ACC112 (cell line): Measurements from ENCODE around the gene MISP.

Experiments used
- H2AFZ ChIP-seq: fragments of 200-600 bp; sonication (generic); one replicate; pipeline ENCODE4 v1.6.0; 2017; ENCODE audit warnings: antibody characterized with exemption, low read length; ENCODE audit not compliant: unreplicated experiment
- H3K27ac ChIP-seq: fragments of 200-600 bp; sonication (generic); 2 replicates; pipeline ENCODE4 v1.5.1; 2014; ENCODE audit warnings: low read depth, mild to moderate bottlenecking, antibody characterized with exemption, low read length, moderate library complexity
- H3K27me3 ChIP-seq: fragments of 200-600 bp; sonication (generic); 2 replicates; pipeline ENCODE4 v1.6.1; 2014; ENCODE audit warnings: mild to moderate bottlenecking, antibody characterized with exemption, low read length, moderate library complexity, mixed read lengths; ENCODE audit not compliant: insufficient read depth
- H3K36me3 ChIP-seq: fragments of 200-600 bp; sonication (generic); 2 replicates; pipeline ENCODE4 v1.6.1; 2016; ENCODE audit warnings: mild to moderate bottlenecking, antibody characterized with exemption, low read length, moderate library complexity, mixed read lengths; ENCODE audit not compliant: insufficient read depth
- H3K4me1 ChIP-seq: fragments of 200-600 bp; sonication (generic); one replicate; pipeline ENCODE4 v1.6.1; 2016; ENCODE audit warnings: low read length, mixed read lengths; ENCODE audit not compliant: insufficient read depth, unreplicated experiment, control insufficient read depth
- H3K4me3 ChIP-seq: fragments of 200-600 bp; sonication (generic); 2 replicates; pipeline ENCODE4 v1.5.1; 2014; ENCODE audit warnings: mild to moderate bottlenecking, low read depth, low read length
- H3K79me2 ChIP-seq: fragments of 200-600 bp; sonication (generic); one replicate; pipeline ENCODE4 v1.6.0; 2016; ENCODE audit warnings: low read length; ENCODE audit not compliant: control insufficient read depth, unreplicated experiment, insufficient read depth

The MISP gene

DNA sequence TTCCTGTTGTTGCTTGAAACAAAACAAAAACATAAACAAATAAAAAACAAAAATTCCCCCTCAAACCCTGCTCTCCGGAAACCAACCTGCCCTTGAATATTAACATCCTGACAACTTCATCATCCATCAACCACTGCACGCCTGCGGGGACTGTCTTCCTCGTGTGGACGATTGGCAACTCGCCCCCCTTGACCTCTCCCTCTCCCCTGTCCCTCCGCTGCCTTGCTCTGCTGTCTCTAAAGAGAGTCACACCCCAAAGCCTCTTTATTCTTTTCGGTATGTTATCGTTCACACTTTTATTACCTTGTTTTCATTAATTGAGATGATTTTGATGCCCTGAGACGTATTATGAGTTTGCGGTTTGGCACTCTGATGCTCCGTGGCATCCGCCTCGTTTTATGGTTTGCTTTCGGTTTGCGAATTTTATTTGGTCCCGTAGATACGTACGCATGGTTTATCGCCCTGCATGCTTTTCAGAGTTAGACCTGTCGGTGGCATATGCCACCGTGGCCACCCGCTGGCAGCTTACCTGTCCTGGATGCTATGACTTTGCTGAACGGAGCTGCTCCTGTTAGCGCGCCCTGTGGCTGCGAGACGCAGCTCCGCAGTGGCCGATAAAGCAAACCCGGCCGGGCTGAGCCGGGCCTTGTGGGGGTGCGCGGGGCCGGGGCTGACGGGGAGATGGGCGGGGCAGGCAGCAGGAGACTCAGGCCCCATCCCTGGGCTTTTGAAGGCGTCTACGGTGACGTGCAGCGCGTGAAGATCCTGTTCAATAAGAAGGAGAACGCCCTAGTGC, 56.9 kb downstream of the MISP start:
- no peaks in the 10 kb centered on the region for H3K27me3 ChIP-seq
- H3K36me3 ChIP-seq = peaks cover 45% of the 10 kb centered on the region
- peaks cover 54% of the 10 kb centered on the region for H3K79me2 ChIP-seq
- no peak overlapping the region for H3K27ac ChIP-seq
- no peak overlapping the region for H3K4me3 ChIP-seq
- no peak overlapping the region for H2AFZ ChIP-seq
- no peaks in the 10 kb centered on the region for H3K4me1 ChIP-seq

DNA sequence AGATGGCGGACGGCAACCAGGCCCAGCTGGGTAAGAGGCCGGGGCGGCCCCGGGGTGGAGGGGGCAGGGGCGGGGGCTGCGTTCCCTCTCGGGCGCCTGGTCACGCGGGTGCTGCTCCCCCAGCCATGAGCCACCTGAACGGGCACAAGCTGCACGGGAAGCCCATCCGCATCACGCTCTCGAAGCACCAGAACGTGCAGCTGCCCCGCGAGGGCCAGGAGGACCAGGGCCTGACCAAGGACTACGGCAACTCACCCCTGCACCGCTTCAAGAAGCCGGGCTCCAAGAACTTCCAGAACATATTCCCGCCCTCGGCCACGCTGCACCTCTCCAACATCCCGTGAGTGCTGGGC, 57.5 kb downstream of the MISP start:
- H3K27ac ChIP-seq = no peak overlapping the region
- no peaks in the 10 kb centered on the region for H3K27me3 ChIP-seq
- H3K4me1 ChIP-seq = no peaks in the 10 kb centered on the region
- peaks cover 42% of the 10 kb centered on the region for H3K36me3 ChIP-seq
- H2AFZ ChIP-seq = no peak overlapping the region
- H3K79me2 ChIP-seq = peaks cover 48% of the 10 kb centered on the region
- H3K4me3 ChIP-seq = no peak overlapping the region

DNA sequence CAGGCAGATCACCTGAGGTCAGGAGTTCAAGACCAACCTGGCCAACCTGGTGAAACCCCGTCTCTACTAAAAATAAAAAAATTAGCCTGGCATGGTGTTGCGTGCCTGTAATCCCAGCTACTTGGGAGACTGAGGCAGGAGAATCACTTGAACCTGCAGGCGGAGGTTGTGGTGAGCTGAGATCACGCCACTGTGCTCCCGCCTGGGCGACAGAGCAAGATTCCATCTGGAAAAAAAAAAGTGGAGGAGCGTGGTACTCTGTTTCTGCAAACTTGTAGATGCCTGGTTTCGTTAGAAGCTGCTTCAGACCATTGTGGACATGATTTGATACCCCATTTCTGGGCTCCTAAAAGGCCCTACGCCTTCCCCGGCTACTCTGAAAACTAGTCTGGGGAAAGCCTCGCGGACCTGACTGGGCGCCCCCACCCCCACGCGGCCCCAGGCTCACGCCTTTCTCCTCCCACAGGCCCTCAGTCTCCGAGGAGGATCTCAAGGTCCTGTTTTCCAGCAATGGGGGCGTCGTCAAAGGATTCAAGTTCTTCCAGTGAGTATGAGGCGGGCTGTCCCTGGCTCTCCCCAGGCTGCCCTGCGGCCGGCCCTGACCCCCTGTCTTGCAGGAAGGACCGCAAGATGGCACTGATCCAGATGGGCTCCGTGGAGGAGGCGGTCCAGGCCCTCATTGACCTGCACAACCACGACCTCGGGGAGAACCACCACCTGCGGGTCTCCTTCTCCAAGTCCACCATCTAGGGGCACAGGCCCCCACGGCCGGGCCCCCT, 59.4 kb downstream of the MISP start:
- Histone ChIP-seq H2AFZ (no peak overlapping the region), H3K27ac (no peak overlapping the region), H3K27me3 (no peaks in the 10 kb centered on the region), H3K79me2 (peaks cover 29% of the 10 kb centered on the region), H3K4me1 (no peaks in the 10 kb centered on the region), H3K36me3 (peaks cover 29% of the 10 kb centered on the region), H3K4me3 (no peak overlapping the region)

DNA sequence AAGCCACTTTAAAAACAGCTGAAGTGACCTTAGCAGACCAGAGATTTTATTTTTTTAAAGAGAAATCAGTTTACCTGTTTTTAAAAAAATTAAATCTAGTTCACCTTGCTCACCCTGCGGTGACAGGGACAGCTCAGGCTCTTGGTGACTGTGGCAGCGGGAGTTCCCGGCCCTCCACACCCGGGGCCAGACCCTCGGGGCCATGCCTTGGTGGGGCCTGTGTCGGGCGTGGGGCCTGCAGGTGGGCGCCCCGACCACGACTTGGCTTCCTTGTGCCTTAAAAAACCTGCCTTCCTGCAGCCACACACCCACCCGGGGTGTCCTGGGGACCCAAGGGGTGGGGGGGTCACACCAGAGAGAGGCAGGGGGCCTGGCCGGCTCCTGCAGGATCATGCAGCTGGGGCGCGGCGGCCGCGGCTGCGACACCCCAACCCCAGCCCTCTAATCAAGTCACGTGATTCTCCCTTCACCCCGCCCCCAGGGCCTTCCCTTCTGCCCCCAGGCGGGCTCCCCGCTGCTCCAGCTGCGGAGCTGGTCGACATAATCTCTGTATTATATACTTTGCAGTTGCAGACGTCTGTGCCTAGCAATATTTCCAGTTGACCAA, 60.1 kb downstream of the MISP start:
- Histone ChIP-seq H2AFZ (no peak overlapping the region), H3K36me3 (peaks cover 29% of the 10 kb centered on the region), H3K27me3 (no peaks in the 10 kb centered on the region), H3K79me2 (peaks cover 22% of the 10 kb centered on the region), H3K4me3 (no peak overlapping the region), H3K27ac (no peak overlapping the region), H3K4me1 (no peaks in the 10 kb centered on the region)

DNA sequence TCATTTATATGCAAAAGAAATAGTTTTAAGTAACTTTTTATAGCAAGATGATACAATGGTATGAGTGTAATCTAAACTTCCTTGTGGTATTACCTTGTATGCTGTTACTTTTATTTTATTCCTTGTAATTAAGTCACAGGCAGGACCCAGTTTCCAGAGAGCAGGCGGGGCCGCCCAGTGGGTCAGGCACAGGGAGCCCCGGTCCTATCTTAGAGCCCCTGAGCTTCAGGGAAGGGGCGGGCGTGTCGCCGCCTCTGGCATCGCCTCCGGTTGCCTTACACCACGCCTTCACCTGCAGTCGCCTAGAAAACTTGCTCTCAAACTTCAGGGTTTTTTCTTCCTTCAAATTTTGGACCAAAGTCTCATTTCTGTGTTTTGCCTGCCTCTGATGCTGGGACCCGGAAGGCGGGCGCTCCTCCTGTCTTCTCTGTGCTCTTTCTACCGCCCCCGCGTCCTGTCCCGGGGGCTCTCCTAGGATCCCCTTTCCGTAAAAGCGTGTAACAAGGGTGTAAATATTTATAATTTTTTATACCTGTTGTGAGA, 60.7 kb downstream of the MISP start:
- Histone ChIP-seq H3K79me2 (peaks cover 17% of the 10 kb centered on the region), H2AFZ (no peak overlapping the region), H3K4me1 (no peaks in the 10 kb centered on the region), H3K27ac (no peak overlapping the region), H3K36me3 (peaks cover 29% of the 10 kb centered on the region), H3K27me3 (no peaks in the 10 kb centered on the region), H3K4me3 (no peak overlapping the region)

DNA sequence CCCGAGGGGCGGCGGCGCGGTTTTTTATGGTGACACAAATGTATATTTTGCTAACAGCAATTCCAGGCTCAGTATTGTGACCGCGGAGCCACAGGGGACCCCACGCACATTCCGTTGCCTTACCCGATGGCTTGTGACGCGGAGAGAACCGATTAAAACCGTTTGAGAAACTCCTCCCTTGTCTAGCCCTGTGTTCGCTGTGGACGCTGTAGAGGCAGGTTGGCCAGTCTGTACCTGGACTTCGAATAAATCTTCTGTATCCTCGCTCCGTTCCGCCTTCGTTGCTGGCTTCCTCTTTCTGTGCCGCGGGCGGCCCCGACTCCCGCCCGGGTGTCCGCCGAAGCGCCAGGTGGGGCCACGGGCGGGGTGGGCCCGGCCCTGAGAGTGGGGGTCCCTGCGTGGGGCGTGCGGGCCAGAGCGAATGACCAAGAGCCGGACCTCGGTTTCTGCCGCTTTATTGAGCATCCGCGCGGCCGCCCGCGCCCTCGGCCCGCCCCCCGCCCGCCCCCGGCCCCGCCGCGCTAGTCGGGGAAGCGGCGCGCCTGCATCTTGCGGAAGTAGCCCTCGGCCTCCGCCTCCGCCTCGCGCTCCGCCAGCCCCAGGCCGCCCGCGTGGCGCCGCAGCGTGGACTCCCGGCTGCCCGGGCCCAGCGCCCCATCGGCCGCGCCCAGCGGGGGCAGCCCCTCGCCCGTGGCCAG, 61.3 kb downstream of the MISP start:
- peaks cover 28% of the 10 kb centered on the region for H3K36me3 ChIP-seq

DNA sequence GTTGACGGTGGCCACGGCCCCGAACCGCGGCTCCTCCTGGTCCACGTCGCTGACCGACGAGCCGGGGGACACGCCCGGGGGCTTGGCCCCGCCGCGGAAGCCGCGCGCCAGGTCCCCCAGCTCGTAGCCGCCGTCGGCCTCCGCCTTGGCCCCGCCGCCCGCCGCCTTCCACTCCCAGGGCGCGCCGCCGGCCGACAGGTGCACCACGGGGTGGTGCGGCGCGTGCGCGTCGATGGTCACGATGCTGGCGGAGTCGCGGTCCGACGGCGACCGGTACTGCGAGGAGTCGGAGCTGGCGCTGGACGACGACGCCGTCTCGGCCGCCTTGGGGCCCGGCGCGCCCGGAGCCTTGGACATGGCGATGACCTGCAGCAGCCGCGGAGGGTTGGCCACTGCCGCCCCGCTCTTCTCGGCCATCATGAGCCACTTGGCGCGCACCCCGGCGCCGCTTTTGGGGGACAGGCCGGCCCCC, 61.9 kb downstream of the MISP start:
- peaks cover 5% of the 10 kb centered on the region for H3K79me2 ChIP-seq

More for the DNA sequence above, 61.3 kb downstream of the MISP start:
- Histone ChIP-seq H3K4me3 (no peak overlapping the region), H3K4me1 (no peaks in the 10 kb centered on the region), H3K79me2 (peaks cover 11% of the 10 kb centered on the region), H3K27ac (no peak overlapping the region), H2AFZ (no peak overlapping the region), H3K27me3 (no peaks in the 10 kb centered on the region)

DNA sequence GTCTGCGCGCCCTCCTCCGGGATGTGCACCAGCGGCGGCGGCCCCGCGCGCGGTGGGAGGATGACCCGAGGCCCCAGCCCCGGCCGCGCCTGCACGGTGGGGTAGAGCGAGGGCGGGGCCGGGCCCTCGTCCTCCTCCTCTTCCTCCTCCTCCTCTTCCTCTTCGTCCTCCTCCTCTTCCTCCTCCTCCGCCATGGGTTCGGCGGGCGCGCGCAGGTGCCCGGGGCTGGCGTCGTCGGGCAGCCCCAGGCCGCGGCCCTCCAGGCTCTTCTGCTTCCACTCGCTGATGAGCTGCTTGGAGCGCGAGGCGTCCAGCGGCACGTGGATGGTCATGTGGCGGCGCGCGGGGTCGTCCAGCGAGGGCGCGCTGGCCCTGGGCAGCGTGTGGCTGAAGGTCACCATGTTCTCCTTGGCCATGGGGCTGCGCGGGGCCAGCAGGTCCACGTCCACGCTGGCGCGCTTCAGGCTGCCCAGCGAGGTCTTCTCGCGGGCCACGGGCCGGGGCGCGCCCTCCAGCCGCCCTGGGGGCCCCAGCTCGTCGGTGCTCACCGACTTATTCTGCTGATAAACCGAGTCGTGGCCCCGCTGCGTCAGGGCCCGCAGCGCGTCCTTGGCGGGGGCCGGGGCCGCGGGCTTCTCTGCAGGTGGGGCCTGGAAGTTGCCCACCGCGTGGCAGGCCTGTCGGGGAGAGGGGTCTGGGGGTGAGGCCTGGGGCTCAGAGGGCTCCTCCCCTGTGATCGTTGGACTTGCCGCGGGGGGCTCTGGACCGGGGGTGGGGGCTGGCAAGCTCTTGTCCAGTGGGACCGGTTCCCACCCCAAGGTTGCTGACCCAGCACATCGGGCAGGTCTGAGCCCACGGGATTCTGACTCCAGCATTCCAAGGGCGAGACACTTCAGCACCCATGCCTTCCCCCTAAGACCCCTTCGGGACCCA, 62.6 kb downstream of the MISP start:
- H3K27ac ChIP-seq = no peak overlapping the region
- H3K4me1 ChIP-seq = no peaks in the 10 kb centered on the region
- H2AFZ ChIP-seq = no peak overlapping the region
- H3K79me2 ChIP-seq = peaks cover 2% of the 10 kb centered on the region
- no peaks in the 10 kb centered on the region for H3K27me3 ChIP-seq
- H3K36me3 ChIP-seq = peaks cover 19% of the 10 kb centered on the region; the same call in 1 of the 2 replicates
- H3K4me3 ChIP-seq = no peak overlapping the region

More for the DNA sequence above, 61.9 kb downstream of the MISP start:
- no peaks in the 10 kb centered on the region for H3K27me3 ChIP-seq
- H3K27ac ChIP-seq = no peak overlapping the region
- H2AFZ ChIP-seq = no peak overlapping the region
- H3K36me3 ChIP-seq = peaks cover 23% of the 10 kb centered on the region
- H3K4me3 ChIP-seq = no peak overlapping the region
- H3K4me1 ChIP-seq = no peaks in the 10 kb centered on the region
